Measurements from ENCODE around the gene NFIX.

DNA sequence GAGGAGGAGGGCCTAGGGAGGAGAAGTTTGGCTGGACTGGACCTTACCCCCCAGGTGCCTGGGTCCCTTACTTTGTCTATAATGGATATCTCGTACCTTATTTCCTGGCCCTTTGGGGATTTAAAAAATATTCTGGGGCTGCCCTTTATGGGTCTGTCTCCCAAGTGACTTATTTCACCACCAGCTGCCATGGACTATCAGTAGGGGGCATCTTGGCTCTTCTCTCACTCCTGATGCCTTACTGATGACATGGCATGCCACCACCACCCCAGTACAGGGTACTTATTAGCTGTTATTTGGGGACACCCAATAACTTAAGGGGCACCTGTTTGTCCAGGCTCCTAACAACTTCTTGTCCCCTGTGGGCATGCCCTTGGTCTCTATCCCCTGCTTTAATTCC lies 38.0 kb downstream of the NFIX start:
- TF ChIP-seq, protein P1, sequence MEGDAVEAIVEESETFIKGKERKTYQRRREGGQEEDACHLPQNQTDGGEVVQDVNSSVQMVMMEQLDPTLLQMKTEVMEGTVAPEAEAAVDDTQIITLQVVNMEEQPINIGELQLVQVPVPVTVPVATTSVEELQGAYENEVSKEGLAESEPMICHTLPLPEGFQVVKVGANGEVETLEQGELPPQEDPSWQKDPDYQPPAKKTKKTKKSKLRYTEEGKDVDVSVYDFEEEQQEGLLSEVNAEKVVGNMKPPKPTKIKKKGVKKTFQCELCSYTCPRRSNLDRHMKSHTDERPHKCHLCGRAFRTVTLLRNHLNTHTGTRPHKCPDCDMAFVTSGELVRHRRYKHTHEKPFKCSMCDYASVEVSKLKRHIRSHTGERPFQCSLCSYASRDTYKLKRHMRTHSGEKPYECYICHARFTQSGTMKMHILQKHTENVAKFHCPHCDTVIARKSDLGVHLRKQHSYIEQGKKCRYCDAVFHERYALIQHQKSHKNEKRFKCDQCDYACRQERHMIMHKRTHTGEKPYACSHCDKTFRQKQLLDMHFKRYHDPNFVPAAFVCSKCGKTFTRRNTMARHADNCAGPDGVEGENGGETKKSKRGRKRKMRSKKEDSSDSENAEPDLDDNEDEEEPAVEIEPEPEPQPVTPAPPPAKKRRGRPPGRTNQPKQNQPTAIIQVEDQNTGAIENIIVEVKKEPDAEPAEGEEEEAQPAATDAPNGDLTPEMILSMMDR (IDR thresholded peaks at IDR 0.05): no peak
- TF ChIP-seq EZH2 (IDR thresholded peaks at IDR 0.05; ENCODE audit: borderline replicate concordance, insufficient read depth, low read depth, low read length, poor library complexity, severe bottlenecking): no peak
